ENCODE results near the gene DUSP28.
"Not testable (repeated sequence)": the region's sequence is repeated elsewhere in the genome, so short reads cannot be mapped to it uniquely, and the experiment has no call there.

DUSP28 gene

GRCh38 chr2:240560084-240560479, at the start of gene DUSP28:
Gene DUSP28 (plus strand): TSS chr2:240560357. CDS start chr2:240560685, 328 bp downstream.
- peak; percentile 34 to 76 for DNase-seq

- DNase-seq, result no peak
Observed at GRCh38 chr2:240510513-240511210, 49.5 kb upstream of the DUSP28 start.

DNA sequence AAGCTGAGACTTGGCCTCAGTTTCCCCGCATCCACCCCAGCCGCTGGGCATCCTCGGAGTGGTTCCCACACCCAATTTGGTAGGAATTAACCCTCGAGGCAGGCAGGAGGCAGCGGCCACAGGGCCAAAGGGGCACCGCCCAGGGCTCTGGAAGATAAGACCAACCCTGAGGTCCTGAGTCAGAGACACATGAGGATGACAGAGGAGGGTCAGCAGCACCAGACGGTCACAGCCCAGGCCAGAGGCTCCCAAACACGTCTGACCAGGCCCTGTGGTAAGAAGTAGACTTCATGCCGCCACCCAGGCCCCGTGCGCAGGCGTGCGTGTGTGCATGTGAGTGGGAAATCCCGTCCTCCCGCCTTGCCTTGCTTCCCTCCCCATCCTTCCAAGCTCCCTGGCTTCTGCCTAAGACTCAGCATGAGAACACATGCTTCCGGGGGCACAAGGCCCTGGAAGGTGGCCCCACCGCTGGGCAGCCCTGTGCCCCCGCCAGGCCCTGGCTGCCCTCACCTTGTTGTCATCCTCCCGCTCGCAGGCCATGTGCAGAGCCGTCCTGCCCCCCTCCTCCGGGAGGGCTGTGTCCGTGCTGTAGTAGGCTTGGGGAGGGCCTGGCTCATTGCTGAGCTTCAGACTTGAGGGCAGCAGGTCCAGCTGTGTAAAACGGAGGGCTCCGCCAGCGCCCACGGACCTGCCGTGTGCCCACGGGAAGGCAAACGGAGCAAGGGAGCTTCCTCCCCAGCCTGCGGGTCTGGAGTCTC, 48.6 kb upstream of the DUSP28 start:
- DNase-seq, result no peak

DNA sequence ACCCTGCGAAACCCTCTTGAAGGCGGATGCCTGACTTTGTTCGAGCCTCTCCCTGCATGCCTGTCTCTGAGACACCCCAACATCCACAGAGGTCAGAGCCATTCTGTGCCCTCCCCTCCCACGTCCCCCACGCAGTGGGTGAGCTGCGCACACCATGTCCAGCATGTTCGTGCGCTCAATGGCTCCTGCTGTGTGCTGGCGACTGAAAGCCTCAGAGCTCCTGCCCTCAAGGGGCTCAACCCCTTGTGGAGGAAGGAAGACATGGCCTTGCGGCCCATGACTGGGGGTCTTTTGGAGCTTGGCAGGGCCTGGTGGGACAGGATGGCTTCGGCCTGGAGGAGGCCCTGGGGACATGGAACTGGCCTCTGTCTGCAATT, 48.1 kb upstream of the DUSP28 start:
- no peak for DNase-seq

DNA sequence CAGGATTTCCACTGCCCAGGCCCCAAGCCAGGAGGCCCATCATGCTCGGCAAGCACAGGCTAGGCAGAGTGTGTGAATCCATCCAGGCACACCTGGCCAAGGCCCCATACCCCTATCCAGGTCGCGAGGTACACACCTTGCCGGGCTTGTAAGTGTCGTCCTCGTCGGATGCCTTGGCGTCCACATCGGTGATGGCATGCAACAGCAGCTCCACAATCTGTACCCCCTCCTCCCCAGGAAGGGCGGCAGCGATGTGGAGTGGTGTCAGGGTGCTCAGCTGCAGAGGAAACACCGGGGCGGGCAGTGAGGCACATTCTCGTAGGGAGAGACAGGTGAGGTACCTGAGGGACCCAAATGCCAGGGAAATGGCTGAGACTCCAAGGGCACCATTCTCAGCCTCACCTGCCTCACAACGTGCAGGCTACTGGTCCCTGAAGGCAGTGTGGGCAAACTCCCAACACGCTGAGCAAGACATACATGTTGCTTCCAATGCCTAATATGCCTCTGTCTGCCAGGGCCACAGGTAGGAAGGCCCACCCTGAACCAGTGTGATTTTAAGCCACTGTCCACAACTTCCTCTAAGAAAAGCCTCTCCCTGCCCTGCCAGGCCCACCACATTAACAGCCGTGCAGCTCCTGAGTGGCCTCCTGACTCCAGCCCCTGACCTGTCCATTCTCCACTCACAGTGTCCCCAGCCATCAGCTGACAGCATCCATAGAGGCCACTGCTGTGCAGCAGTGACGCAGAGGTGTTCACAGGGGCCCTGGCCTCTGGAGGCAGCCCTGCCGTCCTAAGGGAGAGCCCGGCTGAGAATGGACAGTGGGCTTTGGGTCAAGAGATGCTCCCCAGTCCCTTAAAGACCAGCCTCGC, 47.3 kb upstream of the DUSP28 start:
- DNase-seq, result no peak

GRCh38 chr2:240513549-240514287, 46.4 kb upstream of the DUSP28 start:
- no peak for DNase-seq

GRCh38 chr2:240514631-240515030, 45.5 kb upstream of the DUSP28 start:
- DNase-seq, result no peak

- DNase-seq, result no peak
Observed at GRCh38 chr2:240517342-240517741, 42.8 kb upstream of the DUSP28 start.

GRCh38 chr2:240518981-240519380, 41.2 kb upstream of the DUSP28 start:
- DNase-seq, result no peak

GRCh38 chr2:240519396-240520129, 40.6 kb upstream of the DUSP28 start:
- no peak for DNase-seq

DNA sequence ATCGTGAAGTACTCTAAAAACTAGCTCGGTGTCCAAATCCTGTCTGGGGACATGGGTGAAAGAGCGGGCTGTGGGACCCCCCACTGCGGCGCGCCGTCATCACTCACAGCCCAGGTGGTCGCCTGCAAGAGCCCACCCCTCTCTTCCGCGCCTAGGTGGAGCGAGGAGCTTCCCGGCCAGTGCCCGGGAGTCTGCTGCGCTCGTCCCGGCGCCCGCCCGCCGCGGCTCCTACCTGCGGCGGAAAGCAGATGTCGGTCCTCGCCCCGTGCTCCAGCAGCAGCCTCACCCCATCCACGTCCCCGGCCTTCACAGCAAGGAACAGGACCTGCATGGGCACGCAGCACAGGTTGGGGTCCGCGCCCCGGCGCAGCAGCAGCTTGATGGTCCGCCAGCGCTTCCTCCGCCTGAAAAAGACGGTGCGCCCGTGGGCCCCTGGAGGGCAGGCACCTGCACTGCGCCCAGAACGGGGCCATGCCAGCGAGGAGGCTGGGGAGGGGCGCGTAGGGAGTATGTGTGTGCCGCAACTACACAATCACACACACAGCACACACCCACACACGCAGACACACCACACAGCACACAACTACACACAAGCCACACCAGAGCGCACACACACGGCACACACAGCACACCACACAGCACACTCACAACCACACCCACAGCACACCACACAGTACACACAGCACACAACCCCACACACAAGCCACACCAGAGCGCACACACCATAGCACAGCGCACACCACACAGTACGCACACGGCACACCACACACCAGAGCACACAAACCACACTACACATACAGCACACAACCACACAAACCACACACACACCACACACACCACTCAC, 39.8 kb upstream of the DUSP28 start:
- no peak for DNase-seq

GRCh38 chr2:240520974-240521350, 39.2 kb upstream of the DUSP28 start:
- DNase-seq, result no peak

GRCh38 chr2:240521885-240522284, 38.3 kb upstream of the DUSP28 start:
- DNase-seq, result not testable (repeated sequence)

DNA sequence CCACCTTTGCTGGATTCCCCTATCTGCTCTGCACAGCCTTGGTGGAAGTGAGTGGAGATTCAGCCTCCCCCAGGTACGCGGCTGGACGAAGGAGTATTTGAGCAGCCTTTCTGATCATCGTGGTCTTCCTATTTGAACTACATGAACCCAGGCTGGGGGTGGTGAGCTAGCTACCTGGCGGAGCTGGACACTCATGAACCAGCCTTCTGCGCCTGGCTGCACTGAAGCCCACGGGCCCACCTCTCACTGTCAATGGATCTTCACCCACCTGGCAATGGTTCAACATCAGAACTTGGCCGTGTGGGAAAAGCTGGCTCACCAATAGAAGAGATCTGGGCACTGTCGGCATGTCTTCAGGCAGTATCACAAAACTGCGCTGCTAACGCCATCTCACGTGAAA, 37.8 kb upstream of the DUSP28 start:
- DNase-seq, result no peak

- no peak for DNase-seq
Observed at GRCh38 chr2:240523451-240524281, 36.5 kb upstream of the DUSP28 start.

GRCh38 chr2:240524963-240525718, 35.0 kb upstream of the DUSP28 start:
- DNase-seq, result no peak

DNA sequence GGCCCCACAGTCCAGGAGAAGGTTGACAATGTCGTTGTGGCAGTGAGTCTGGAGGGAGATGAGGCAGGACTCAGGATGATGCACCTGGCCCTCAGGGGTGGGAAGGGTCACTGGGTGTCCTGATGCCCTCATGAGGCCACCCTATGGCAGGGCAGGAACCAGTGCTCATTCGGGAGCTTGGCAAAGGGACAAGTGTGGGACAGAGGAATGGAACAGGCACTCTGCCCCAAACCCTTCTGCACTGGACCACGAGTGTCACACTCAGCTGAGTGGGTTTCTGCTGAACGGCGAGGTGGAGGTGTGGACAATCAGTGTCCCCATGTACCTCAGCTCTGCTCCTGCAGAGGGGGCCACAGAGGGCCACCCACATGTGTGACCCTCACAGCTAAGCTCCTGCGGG, 34.4 kb upstream of the DUSP28 start:
- no peak for DNase-seq

- no peak for DNase-seq
Observed at GRCh38 chr2:240526521-240526920, 33.6 kb upstream of the DUSP28 start.

GRCh38 chr2:240527153-240527750, 32.9 kb upstream of the DUSP28 start:
- DNase-seq, result no peak

Data from NCI-H187 (cell line).